ENCODE results near the gene RGS4.

RGS4 gene

GRCh38 chr1:163102590-163102989 lies 33.4 kb downstream of the RGS4 start:
- DNase-seq (ENCODE audit: low read depth): no peak
- no peak for TF ChIP-seq CTCF (IDR thresholded peaks at IDR 0.05; ENCODE audit: control insufficient read depth, insufficient read depth, low read depth, low read length, missing control alignments)
- no peak overlapping the region for H3K4me3 ChIP-seq (ENCODE audit: control insufficient read depth, low read depth, low read length)

GRCh38 chr1:163104385-163105099 lies 35.4 kb downstream of the RGS4 start:
- no peak for DNase-seq (ENCODE audit: low read depth)
- TF ChIP-seq CTCF (IDR thresholded peaks at IDR 0.05; ENCODE audit: control insufficient read depth, insufficient read depth, low read depth, low read length, missing control alignments): no peak
- no peak overlapping the region for H3K4me3 ChIP-seq (ENCODE audit: control insufficient read depth, low read depth, low read length)

- no peak for TF ChIP-seq CTCF (IDR thresholded peaks at IDR 0.05; ENCODE audit: control insufficient read depth, insufficient read depth, low read depth, low read length, missing control alignments)
- no peak overlapping the region for H3K4me3 ChIP-seq (ENCODE audit: control insufficient read depth, low read depth, low read length)
- DNase-seq (ENCODE audit: low read depth): no peak
These were observed 37.3 kb downstream of the RGS4 start for GRCh38 chr1:163106364-163106987.

- no peak for TF ChIP-seq CTCF (IDR thresholded peaks at IDR 0.05; ENCODE audit: control insufficient read depth, insufficient read depth, low read depth, low read length, missing control alignments)
- no peak for DNase-seq (ENCODE audit: low read depth)
- no peak overlapping the region for H3K4me3 ChIP-seq (ENCODE audit: control insufficient read depth, low read depth, low read length)
These were observed 38.5 kb downstream of the RGS4 start for GRCh38 chr1:163107655-163108054.

- no peak for TF ChIP-seq CTCF (IDR thresholded peaks at IDR 0.05; ENCODE audit: control insufficient read depth, insufficient read depth, low read depth, low read length, missing control alignments)
- DNase-seq (ENCODE audit: low read depth): no peak
- no peak overlapping the region for H3K4me3 ChIP-seq (ENCODE audit: control insufficient read depth, low read depth, low read length)
These were observed 46.7 kb downstream of the RGS4 start for GRCh38 chr1:163115887-163116286.

GRCh38 chr1:163119707-163120106 lies 50.5 kb downstream of the RGS4 start:
- no peak for TF ChIP-seq CTCF (IDR thresholded peaks at IDR 0.05; ENCODE audit: control insufficient read depth, insufficient read depth, low read depth, low read length, missing control alignments)
- no peak for DNase-seq (ENCODE audit: low read depth)
- H3K4me3 ChIP-seq (ENCODE audit: control insufficient read depth, low read depth, low read length): no peak overlapping the region
